IMR-90 (cell line): Measurements from ENCODE around the gene SEPTIN2. TPM values are rescaled to one million over a fixed set of nuclear protein-coding genes. Genes with fewer than 3 reads are reported as not detected.
"Not testable (repeated sequence)": the region's sequence is repeated elsewhere in the genome, so short reads cannot be mapped to it uniquely, and the experiment has no call there.

Experiments
- ATAC-seq: fragments of 200-7000 bp; cut with Tn5 transposase; 2 replicates; pipeline ENCODE4 v1.9.1; 2020; ENCODE audit warnings: low read depth, mild to moderate bottlenecking, moderate library complexity
- BruUV-seq: library from RNA; stranded (reverse); fragments of 400-500 nt; replicated peaks from 2 replicates; lab custom pipeline; 2021; lab: Mats Ljungman, UMichigan
- CTCF ChIA-PET: fragments of 300-600 bp; formaldehyde crosslinking; extraction: SDS; loops from one replicate; lab custom pipeline; 2021; ENCODE audit warnings: antibody characterized with exemption; lab: Yijun Ruan, JAX
- POLR2A ChIA-PET: fragments of 300-600 bp; sonication (Branson Sonifier 250); formaldehyde crosslinking; loops from one replicate; lab custom pipeline; 2022; ENCODE audit warnings: antibody characterized with exemption; ENCODE audit not compliant: unreplicated experiment; lab: Charles Lee
- DNase-seq: peaks from one replicate; pipeline ENCODE4 v3.0.0; 2013
- H2AFZ ChIP-seq: replicated peaks from 2 replicates; pipeline ENCODE3; 2013; ENCODE audit warnings: low read length, mild to moderate bottlenecking; ENCODE audit not compliant: poor library complexity
- H2AK5ac ChIP-seq: 2 replicates; pipeline ENCODE4 v1.6.1; 2013; ENCODE audit warnings: low read depth, low read length, inconsistent platforms
- H2AK9ac ChIP-seq: replicated peaks from 2 replicates; pipeline ENCODE3; 2013; ENCODE audit warnings: mild to moderate bottlenecking, low read depth, low read length, moderate library complexity; ENCODE audit not compliant: poor library complexity
- H2BK120ac ChIP-seq: 2 replicates; pipeline ENCODE4 v1.6.1; 2013; ENCODE audit warnings: low read depth, low read length, inconsistent platforms
- H2BK15ac ChIP-seq: 3 replicates; pipeline ENCODE4 v1.6.1; 2013; ENCODE audit warnings: low read depth, low read length, inconsistent platforms
- H2BK20ac ChIP-seq: 2 replicates; pipeline ENCODE4 v1.6.1; 2013; ENCODE audit warnings: low read depth, mild to moderate bottlenecking, inconsistent platforms, low read length, moderate library complexity
- H2BK5ac ChIP-seq: 2 replicates; pipeline ENCODE4 v1.6.1; 2013; ENCODE audit warnings: mild to moderate bottlenecking, low read depth, low read length, inconsistent platforms; ENCODE audit not compliant: poor library complexity, severe bottlenecking
- H3K14ac ChIP-seq: replicated peaks from 2 replicates; pipeline ENCODE4 v1.6.1; 2013; ENCODE audit warnings: low read depth, low read length, inconsistent platforms
- H3K18ac ChIP-seq: 2 replicates; pipeline ENCODE4 v1.6.1; 2013; ENCODE audit warnings: low read depth, low read length, control low read depth
- H3K23ac ChIP-seq: 2 replicates; pipeline ENCODE4 v1.6.1; 2013; ENCODE audit warnings: low read depth, low read length, inconsistent platforms
- H3K27ac ChIP-seq: 2 replicates; pipeline ENCODE4 v1.5.1; 2013; ENCODE audit warnings: mild to moderate bottlenecking, control low read depth, low read length; ENCODE audit not compliant: insufficient read depth
- H3K27me3 ChIP-seq: 2 replicates; pipeline ENCODE4 v1.6.1; 2013; ENCODE audit warnings: low read length; ENCODE audit not compliant: control insufficient read depth, insufficient read depth
- H3K36me3 ChIP-seq: 2 replicates; pipeline ENCODE4 v1.6.1; 2013; ENCODE audit warnings: low read length, mixed read lengths; ENCODE audit not compliant: control insufficient read depth, insufficient read depth
- H3K4ac ChIP-seq: 2 replicates; pipeline ENCODE4 v1.6.1; 2013; ENCODE audit warnings: low read depth, low read length, inconsistent platforms
- H3K4me1 ChIP-seq: 2 replicates; pipeline ENCODE4 v1.6.1; 2013; ENCODE audit warnings: low read length, mixed read lengths; ENCODE audit not compliant: control insufficient read depth, insufficient read depth
- H3K4me2 ChIP-seq: 2 replicates; pipeline ENCODE4 v1.6.1; 2013; ENCODE audit warnings: low read depth, mild to moderate bottlenecking, control low read depth, low read length, moderate library complexity
- H3K4me3 ChIP-seq: 2 replicates; pipeline ENCODE4 v1.5.1; 2013; ENCODE audit warnings: low read depth, mild to moderate bottlenecking, control low read depth, low read length, moderate library complexity; ENCODE audit not compliant: insufficient read depth
- H3K56ac ChIP-seq: 2 replicates; pipeline ENCODE4 v1.6.1; 2013; ENCODE audit warnings: low read length, inconsistent platforms; ENCODE audit not compliant: insufficient read depth; ENCODE audit errors: extremely low read depth
- H3K79me1 ChIP-seq, 2 experiments: 2 replicates each; pipeline ENCODE4 v1.6.1; 2013; ENCODE audit warnings: low read length in 2 of 2, inconsistent platforms in 1 of 2, low read depth in 1 of 2
- H3K9ac ChIP-seq: 2 replicates; pipeline ENCODE4 v1.6.1; 2013; ENCODE audit warnings: low read depth, low read length, control low read depth
- H3K9me1 ChIP-seq: 2 replicates; pipeline ENCODE4 v1.6.1; 2013; ENCODE audit warnings: low read length, inconsistent platforms; ENCODE audit not compliant: insufficient read depth
- H3K9me3 ChIP-seq: 2 replicates; pipeline ENCODE4 v1.6.1; 2013; ENCODE audit warnings: low read length; ENCODE audit not compliant: control insufficient read depth, insufficient read depth
- H4K20me1 ChIP-seq: 2 replicates; pipeline ENCODE4 v1.6.1; 2013; ENCODE audit warnings: low read length, inconsistent platforms; ENCODE audit not compliant: insufficient read depth
- H4K5ac ChIP-seq: 2 replicates; pipeline ENCODE4 v1.6.1; 2013; ENCODE audit warnings: mild to moderate bottlenecking, low read depth, low read length, control low read depth
- H4K8ac ChIP-seq, 2 experiments: 2 replicates each; pipeline ENCODE4 v1.6.1; 2013; ENCODE audit warnings: low read depth in 2 of 2, low read length in 2 of 2, control low read depth in 1 of 2, inconsistent platforms in 1 of 2
- H4K91ac ChIP-seq: 2 replicates; pipeline ENCODE4 v1.6.1; 2013; ENCODE audit warnings: low read depth, low read length, inconsistent platforms; ENCODE audit not compliant: insufficient read depth
- WGBS, 2 experiments: methylation state at CpG; one replicate each; pipeline versions ENCODE4 v1.1.5 to v1.1.7; 2013; ENCODE audit warnings: missing lambda C conversion rate in 2 of 2; ENCODE audit not compliant: insufficient read length in 1 of 2; ENCODE audit errors: extremely low coverage in 2 of 2; 5-methylcytosine and 5-hydroxymethylcytosine counted together
- dilution Hi-C: fragments of 300-500 bp; cut with HindIII; formaldehyde crosslinking; loops from one replicate; pipeline ENCODE4 v1.14.3; 2018; ENCODE audit warnings: low sequenced_read_pairs; ENCODE audit not compliant: unreplicated experiment
- in situ Hi-C: fragments of 300-500 bp; cut with MboI; formaldehyde crosslinking; loops from 3 replicates; pipeline ENCODE4 v1.14.3; 2019; ENCODE audit warnings: low sequenced_read_pairs, inconsistent platforms, mixed read lengths
- intact Hi-C: fragments of 100-400 bp; cut with micrococcal nuclease; formaldehyde crosslinking; loops from 2 replicates; pipeline ENCODE4 v1.10.0; 2022
- polyA plus RNA-seq, 3 experiments: library from polyadenylated mRNA; depleted of rRNA; stranded (reverse); fragments of >200 nt; gene quantifications; 2 replicates each; pipeline ENCODE4 v1.2.3, GENCODE V29; 2012; ENCODE audit warnings: low replicate concordance in 1 of 3
- total RNA-seq: library from RNA; depleted of rRNA; stranded (reverse); fragments of >200 nt; gene quantifications from 2 replicates; pipeline ENCODE4 v1.2.3, GENCODE V29; 2012

Gene SEPTIN2
- total and polyA plus RNA-seq, 2 of the 4 experiments (the other 2 are of a cell fraction) = 420 to 504 TPM

- intact Hi-C loops, ATAC-seq, H2BK20ac ChIP-seq, H4K5ac ChIP-seq, H3K23ac ChIP-seq, H3K14ac ChIP-seq, H2BK5ac ChIP-seq, in situ Hi-C loops, H3K4me2 ChIP-seq, H3K36me3 ChIP-seq, H3K9ac ChIP-seq, H3K27me3 ChIP-seq, H2AK9ac ChIP-seq, DNase-seq, H2BK15ac ChIP-seq, CTCF ChIA-PET, BruUV-seq, H4K8ac ChIP-seq, H4K91ac ChIP-seq, H3K27ac ChIP-seq, POLR2A ChIA-PET, H2AFZ ChIP-seq, H2BK120ac ChIP-seq, H3K4me3 ChIP-seq, H3K56ac ChIP-seq, dilution Hi-C loops, H2AK5ac ChIP-seq, H3K18ac ChIP-seq, H3K9me3 ChIP-seq, H3K4ac ChIP-seq, H3K4me1 ChIP-seq: not testable (repeated sequence)
- Histone ChIP-seq H3K9me1 (peaks cover 13% of the 10 kb centered on the region), H4K20me1 (peaks cover 10% of the 10 kb centered on the region; the same call in 1 of the 2 replicates), H3K79me1 (peaks cover 27 to 55% of the 10 kb centered on the region in 2 experiments)
- 100% methylated on average over 2 of the region's 7 CpGs; no CpG with 5 or more reads in 1 of the 2 experiments for WGBS, 2 experiments
Observed at GRCh38 chr2:241385450-241385849, 69.7 kb downstream of the SEPTIN2 start.
